ENCODE results near the gene ATP2B3. TPM values are rescaled to one million over a fixed set of nuclear protein-coding genes. Genes with fewer than 3 reads are reported as not detected.

ATP2B3 gene
- polyA plus RNA-seq, 1 donor (not counting 4 experiments of a cell fraction or from before 2014, with no cell fraction given) = not detected

DNA sequence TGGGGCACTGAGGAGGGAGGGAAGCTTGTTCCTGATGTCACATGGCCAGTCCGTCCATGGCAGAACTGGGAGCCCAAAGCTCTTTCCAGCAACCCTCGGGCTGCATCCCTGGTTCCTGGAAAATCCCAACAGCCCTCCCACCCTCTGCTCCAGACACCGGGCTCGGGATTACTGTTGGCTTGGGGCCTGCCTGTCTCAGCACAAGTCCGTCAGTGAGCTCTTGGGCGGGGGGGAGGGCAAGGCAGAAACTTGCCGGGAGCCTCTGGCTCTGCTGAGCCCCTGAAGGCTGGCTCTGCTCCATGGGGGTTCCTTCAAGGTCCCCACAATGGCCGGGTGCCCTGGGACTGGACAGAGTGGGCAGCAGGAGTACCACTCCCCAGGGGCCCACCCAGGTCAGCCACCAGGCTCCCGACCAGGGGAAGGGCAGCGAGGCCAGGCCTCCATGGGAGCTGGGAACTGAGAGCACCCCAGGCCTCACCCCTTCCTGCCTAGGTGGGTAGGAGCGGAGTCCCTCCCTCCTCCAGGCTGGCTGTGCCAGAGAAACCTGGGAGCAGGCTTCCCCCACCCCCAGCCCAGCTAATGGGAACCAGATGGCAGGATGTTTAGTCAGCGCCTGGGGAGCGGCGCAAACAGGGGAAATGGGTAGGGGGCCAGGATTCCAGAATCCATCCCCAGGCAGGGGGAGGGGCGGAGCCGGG, 40.6 kb upstream of the ATP2B3 start:
- no peak overlapping the region for H3K9ac ChIP-seq (ENCODE audit: control insufficient read depth, extremely low read depth, insufficient read depth, low read length)
- FAIRE-seq (no peak), DNase-seq (ENCODE audit: low read depth, low spot score) (no peak)
- TF ChIP-seq, protein P1, sequence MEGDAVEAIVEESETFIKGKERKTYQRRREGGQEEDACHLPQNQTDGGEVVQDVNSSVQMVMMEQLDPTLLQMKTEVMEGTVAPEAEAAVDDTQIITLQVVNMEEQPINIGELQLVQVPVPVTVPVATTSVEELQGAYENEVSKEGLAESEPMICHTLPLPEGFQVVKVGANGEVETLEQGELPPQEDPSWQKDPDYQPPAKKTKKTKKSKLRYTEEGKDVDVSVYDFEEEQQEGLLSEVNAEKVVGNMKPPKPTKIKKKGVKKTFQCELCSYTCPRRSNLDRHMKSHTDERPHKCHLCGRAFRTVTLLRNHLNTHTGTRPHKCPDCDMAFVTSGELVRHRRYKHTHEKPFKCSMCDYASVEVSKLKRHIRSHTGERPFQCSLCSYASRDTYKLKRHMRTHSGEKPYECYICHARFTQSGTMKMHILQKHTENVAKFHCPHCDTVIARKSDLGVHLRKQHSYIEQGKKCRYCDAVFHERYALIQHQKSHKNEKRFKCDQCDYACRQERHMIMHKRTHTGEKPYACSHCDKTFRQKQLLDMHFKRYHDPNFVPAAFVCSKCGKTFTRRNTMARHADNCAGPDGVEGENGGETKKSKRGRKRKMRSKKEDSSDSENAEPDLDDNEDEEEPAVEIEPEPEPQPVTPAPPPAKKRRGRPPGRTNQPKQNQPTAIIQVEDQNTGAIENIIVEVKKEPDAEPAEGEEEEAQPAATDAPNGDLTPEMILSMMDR (optimal IDR thresholded peaks at IDR 0.05 in 1 of 3, IDR thresholded peaks at IDR 0.05 in 1 of 3, conservative IDR thresholded peaks at IDR 0.05 in 1 of 3; ENCODE audit: extremely low read depth in 1 of 3, insufficient read depth in 2 of 3, low read length in 3 of 3) = no peak
- TF ChIP-seq EZH2 (IDR thresholded peaks at IDR 0.05; ENCODE audit: low read length) = no peak
- H3K9me1 ChIP-seq (ENCODE audit: control insufficient read depth, extremely low read depth, insufficient read depth, low read length) = no peaks in the 10 kb centered on the region
- dilution Hi-C loops (cut with MboI; ENCODE audit: extremely low pct_ligation_motif_present, low sequenced_read_pairs) = no loop called here
- peaks cover 3% of the 10 kb centered on the region for H3K27me3 ChIP-seq (ENCODE audit: control insufficient read depth, extremely low read depth, insufficient read depth, low read length)
- no peaks in the 10 kb centered on the region for H3K36me3 ChIP-seq (ENCODE audit: control insufficient read depth in 2 of 2, extremely low read depth in 1 of 2, insufficient read depth in 2 of 2, low read length in 2 of 2)
- H2AFZ ChIP-seq (ENCODE audit: control insufficient read depth, low read length) = no peak overlapping the region
- no peak overlapping the region for H3K27ac ChIP-seq (ENCODE audit: control insufficient read depth, insufficient read depth, low read length)
- no peak overlapping the region for H3K4me3 ChIP-seq (ENCODE audit: control insufficient read depth in 2 of 3, extremely low read depth in 1 of 3, insufficient read depth in 2 of 3, low read depth in 1 of 3, low read length in 3 of 3)
- H3K4me1 ChIP-seq (ENCODE audit: control insufficient read depth, extremely low read depth, insufficient read depth, low read length) = peaks cover 5% of the 10 kb centered on the region
- H3K79me2 ChIP-seq (ENCODE audit: control insufficient read depth, insufficient read depth, low read length) = no peaks in the 10 kb centered on the region
- H3K4me2 ChIP-seq (ENCODE audit: control insufficient read depth, extremely low read depth, insufficient read depth, low read depth, low read length) = no peak overlapping the region
- no peaks in the 10 kb centered on the region for H4K20me1 ChIP-seq (ENCODE audit: control insufficient read depth, extremely low read depth, insufficient read depth, low read length)
- H3K9me3 ChIP-seq (ENCODE audit: control insufficient read depth, low read depth, low read length) = no peaks in the 10 kb centered on the region

DNA sequence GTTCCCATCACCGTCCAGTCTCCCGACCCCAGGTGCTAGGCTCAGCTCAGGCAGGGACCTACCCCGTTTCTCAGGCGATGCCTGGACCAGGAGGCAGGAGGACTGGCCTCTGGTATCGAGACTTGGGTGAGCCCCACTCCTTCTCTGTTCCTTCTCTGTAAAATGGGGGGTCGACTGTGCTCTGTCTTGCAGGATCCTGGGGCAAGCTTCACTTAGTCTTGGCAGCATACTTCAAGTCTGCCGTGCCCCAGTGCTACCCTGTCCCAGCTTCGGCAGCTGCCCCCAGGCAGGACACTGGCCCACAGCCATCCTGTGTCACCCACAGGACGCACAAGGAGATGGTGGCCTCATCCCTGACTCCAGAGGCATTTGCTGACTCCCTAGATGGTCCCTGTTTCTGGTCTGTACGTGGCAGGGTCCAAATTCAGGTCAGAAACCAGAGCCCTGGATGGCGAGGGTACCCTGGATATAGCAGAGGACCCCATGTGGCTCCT, 40.0 kb upstream of the ATP2B3 start:
- no peak for FAIRE-seq
- Histone ChIP-seq H3K9me3 (ENCODE audit: control insufficient read depth, low read depth, low read length) (no peaks in the 10 kb centered on the region), H3K79me2 (ENCODE audit: control insufficient read depth, insufficient read depth, low read length) (no peaks in the 10 kb centered on the region), H3K27ac (ENCODE audit: control insufficient read depth, insufficient read depth, low read length) (no peak overlapping the region), H3K4me1 (ENCODE audit: control insufficient read depth, extremely low read depth, insufficient read depth, low read length) (peaks cover 5% of the 10 kb centered on the region), H3K4me3 (ENCODE audit: control insufficient read depth in 2 of 3, extremely low read depth in 1 of 3, insufficient read depth in 2 of 3, low read depth in 1 of 3, low read length in 3 of 3) (no peak overlapping the region), H2AFZ (ENCODE audit: control insufficient read depth, low read length) (no peak overlapping the region), H3K9me1 (ENCODE audit: control insufficient read depth, extremely low read depth, insufficient read depth, low read length) (no peaks in the 10 kb centered on the region), H3K36me3 (ENCODE audit: control insufficient read depth in 2 of 2, extremely low read depth in 1 of 2, insufficient read depth in 2 of 2, low read length in 2 of 2) (no peaks in the 10 kb centered on the region), H3K27me3 (ENCODE audit: control insufficient read depth, extremely low read depth, insufficient read depth, low read length) (peaks cover 3% of the 10 kb centered on the region), H3K9ac (ENCODE audit: control insufficient read depth, extremely low read depth, insufficient read depth, low read length) (no peak overlapping the region), H4K20me1 (ENCODE audit: control insufficient read depth, extremely low read depth, insufficient read depth, low read length) (no peaks in the 10 kb centered on the region), H3K4me2 (ENCODE audit: control insufficient read depth, extremely low read depth, insufficient read depth, low read depth, low read length) (no peak overlapping the region)
- dilution Hi-C loops (cut with MboI; ENCODE audit: extremely low pct_ligation_motif_present, low sequenced_read_pairs) = no loop called here
- TF ChIP-seq, protein P1 (optimal IDR thresholded peaks at IDR 0.05 in 1 of 3, IDR thresholded peaks at IDR 0.05 in 1 of 3, conservative IDR thresholded peaks at IDR 0.05 in 1 of 3; ENCODE audit: extremely low read depth in 1 of 3, insufficient read depth in 2 of 3, low read length in 3 of 3) = no peak
- no peak for TF ChIP-seq EZH2 (IDR thresholded peaks at IDR 0.05; ENCODE audit: low read length)
- no peak for DNase-seq (ENCODE audit: low read depth, low spot score)

Data from keratinocyte (primary cell).